ENCODE results near the gene PRSS21.

Gene PRSS21

GRCh38 chr16:2779978-2780898 lies 36.8 kb upstream of the PRSS21 start:
- DNase-seq (ENCODE audit: low read depth), result no peak

GRCh38 chr16:2782583-2783351 lies 34.3 kb upstream of the PRSS21 start:
- no peak for DNase-seq (ENCODE audit: low read depth)

- DNase-seq (ENCODE audit: low read depth), result no peak
Measured at GRCh38 chr16:2783581-2784357, 33.3 kb upstream of the PRSS21 start.

- no peak for DNase-seq (ENCODE audit: low read depth)
Measured at GRCh38 chr16:2784358-2785100, 32.5 kb upstream of the PRSS21 start.

GRCh38 chr16:2785101-2785991 lies 31.7 kb upstream of the PRSS21 start:
- no peak for DNase-seq (ENCODE audit: low read depth)

GRCh38 chr16:2786061-2786825 lies 30.8 kb upstream of the PRSS21 start:
- no peak for DNase-seq (ENCODE audit: low read depth)

- no peak for DNase-seq (ENCODE audit: low read depth)
Measured at GRCh38 chr16:2786826-2787151, 30.2 kb upstream of the PRSS21 start.

- no peak for DNase-seq (ENCODE audit: low read depth)
Measured at GRCh38 chr16:2787406-2787805, 29.6 kb upstream of the PRSS21 start, which contains the start of gene PRSS33. Gene PRSS33 (minus strand): TSS chr16:2787560. CDS start chr16:2786547, 1,013 bp downstream.

- no peak for DNase-seq (ENCODE audit: low read depth)
Measured at GRCh38 chr16:2787961-2788360, 29.1 kb upstream of the PRSS21 start.

- DNase-seq (ENCODE audit: low read depth), result no peak
Measured at GRCh38 chr16:2790631-2791030, 26.4 kb upstream of the PRSS21 start.

- DNase-seq (ENCODE audit: low read depth), result no peak
Measured at GRCh38 chr16:2791174-2791573, 25.9 kb upstream of the PRSS21 start.

- DNase-seq (ENCODE audit: low read depth), result no peak
Measured at GRCh38 chr16:2792940-2793339, 24.1 kb upstream of the PRSS21 start.

- no peak for DNase-seq (ENCODE audit: low read depth)
Measured at GRCh38 chr16:2795395-2796143, 21.5 kb upstream of the PRSS21 start.

- DNase-seq (ENCODE audit: low read depth), result no peak
Measured at GRCh38 chr16:2798723-2799204, 18.3 kb upstream of the PRSS21 start.

- DNase-seq (ENCODE audit: low read depth), result no peak
Measured at GRCh38 chr16:2799205-2799858, 17.7 kb upstream of the PRSS21 start.

GRCh38 chr16:2799859-2800226 lies 17.2 kb upstream of the PRSS21 start:
- no peak for DNase-seq (ENCODE audit: low read depth)

- DNase-seq (ENCODE audit: low read depth), result no peak
Measured at GRCh38 chr16:2803545-2804195, 13.4 kb upstream of the PRSS21 start.

- no peak for DNase-seq (ENCODE audit: low read depth)
Measured at GRCh38 chr16:2804728-2805127, 12.3 kb upstream of the PRSS21 start.

All from activated T-cell treated with anti-CD3 and anti-CD28 coated beads for 1 hour (primary cell).